Fibroblast of the conjunctiva (primary cell): ENCODE data around the gene ARID3A.

Experiments used
- DNase-seq: peaks from one replicate; pipeline ENCODE4 v3.0.0-alpha.2; 2010; ENCODE audit warnings: low read depth

ARID3A gene

DNA sequence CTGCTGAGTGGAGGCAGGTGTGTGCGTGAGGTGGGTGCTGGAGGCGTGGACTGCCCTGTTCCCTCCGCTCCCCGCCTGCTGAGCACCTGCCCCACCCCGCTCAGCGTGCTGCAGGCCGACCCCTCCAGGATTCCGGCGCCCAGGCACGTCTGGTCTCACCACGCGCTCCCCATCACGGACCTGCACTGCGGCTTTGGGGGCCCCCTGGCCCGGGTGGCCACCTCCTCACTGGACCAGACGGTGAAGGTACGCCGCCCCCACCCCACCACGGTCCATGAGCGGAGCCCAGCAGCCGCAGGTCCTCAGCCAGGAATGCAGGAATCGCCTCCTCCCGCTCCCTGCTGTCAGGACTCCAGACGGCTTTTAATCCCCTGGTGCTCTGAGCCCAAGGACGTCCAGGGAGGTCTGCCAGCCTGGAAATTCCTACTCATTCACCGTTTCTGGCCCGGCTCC lies 64.3 kb downstream of the ARID3A start:
- no peak for DNase-seq

DNA sequence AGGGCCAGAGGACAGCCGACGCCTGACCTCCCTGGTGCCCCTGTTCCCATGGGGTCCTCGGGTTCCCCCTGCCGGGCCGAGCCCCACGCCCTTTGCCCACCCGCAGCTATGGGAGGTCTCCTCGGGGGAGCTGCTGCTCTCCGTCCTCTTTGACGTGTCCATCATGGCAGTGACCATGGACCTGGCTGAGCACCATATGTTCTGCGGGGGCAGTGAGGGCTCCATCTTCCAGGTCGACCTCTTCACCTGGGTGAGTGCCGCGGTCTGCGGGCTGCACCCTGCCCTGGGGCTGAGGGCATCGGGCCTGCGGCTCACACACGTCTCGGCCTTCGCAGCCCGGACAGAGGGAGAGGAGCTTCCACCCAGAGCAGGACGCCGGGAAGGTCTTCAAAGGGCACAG lies 64.9 kb downstream of the ARID3A start:
- no peak for DNase-seq

DNA sequence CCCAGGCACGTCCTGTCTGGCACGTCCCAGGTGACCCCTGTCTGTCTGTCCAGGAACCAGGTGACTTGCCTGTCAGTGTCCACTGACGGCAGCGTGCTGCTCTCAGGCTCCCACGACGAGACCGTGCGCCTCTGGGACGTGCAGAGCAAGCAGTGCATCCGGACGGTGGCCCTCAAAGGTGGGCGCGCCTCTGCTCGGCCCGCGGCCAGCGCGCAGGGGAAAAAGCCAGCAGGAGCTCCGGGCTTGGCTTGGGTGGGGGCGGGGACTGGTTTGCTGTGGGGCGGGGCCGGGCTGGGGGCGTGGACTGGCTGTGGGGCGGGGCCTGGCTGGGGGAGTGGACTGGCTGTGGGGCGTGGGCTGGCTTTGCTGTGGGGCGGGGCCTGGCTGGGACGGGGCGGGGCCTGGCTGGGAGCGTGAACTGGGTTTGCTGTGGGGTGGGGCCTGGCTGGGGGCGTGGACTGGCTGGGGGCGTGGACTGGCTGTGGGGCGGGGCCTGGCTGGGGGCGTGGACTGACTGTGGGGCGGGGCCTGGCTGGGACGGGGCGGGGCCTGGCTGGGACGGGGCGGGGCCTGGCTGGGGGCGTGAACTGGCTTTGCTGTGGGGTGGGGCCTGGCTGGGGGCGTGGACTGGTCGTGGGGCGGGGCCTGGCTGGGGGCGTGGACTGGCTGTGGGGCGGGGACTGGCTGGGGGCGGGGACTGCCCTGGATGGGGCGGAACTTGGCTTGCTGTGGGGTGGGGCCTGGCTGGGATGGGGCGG lies 65.5 kb downstream of the ARID3A start:
- DNase-seq = no peak

DNA sequence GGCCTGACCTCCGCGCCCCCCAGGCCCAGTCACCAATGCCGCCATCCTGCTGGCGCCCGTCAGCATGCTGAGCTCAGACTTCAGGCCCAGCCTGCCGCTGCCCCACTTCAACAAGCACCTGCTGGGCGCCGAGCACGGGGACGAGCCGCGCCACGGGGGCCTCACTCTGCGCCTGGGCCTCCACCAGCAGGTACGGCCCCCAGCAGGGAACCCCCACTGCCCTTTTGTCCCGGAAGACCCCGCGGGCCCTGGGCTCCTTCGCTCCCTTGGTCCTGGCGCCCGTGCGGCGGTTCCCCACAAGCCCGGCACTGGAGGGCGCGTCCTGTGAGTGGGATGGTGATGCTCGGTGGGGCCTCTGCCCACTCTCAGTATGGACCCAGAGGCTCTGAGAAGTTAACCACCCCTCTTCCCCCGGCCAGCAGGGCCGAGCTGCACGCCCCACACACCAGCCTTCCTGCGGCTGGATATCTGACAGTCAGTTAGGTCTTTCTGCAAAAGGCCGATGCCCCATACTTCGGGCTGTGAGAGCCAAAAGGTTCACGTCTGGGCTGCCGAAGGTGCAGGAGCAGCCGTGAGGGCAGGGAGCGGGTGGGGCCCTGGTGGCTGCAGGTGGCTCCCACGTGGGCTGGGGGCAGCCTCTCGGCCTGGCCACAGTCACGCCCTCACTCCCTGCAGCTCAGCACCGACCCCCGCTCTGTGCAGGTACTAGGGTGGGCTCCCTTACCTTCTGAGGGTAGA lies 66.3 kb downstream of the ARID3A start:
- DNase-seq = no peak

DNA sequence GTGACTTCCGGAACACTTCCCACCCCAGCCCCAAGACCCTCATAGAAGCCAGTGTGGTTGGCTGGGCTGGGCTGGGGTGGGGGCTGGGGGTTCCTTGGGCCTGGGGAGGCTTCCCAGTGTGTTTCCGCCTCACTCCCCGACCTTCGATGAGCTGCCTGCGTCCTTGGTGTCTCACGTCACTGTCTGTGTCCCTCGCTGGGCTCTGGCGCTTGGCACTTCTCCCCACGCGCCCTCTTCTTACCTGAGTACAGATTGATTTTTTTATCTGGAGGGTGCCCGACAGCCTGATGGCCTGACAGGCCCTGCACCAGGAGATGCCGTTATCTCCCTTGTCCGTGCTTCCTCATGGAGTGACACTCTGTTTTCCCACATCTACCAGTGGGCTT lies 66.8 kb downstream of the ARID3A start:
- no peak for DNase-seq

DNA sequence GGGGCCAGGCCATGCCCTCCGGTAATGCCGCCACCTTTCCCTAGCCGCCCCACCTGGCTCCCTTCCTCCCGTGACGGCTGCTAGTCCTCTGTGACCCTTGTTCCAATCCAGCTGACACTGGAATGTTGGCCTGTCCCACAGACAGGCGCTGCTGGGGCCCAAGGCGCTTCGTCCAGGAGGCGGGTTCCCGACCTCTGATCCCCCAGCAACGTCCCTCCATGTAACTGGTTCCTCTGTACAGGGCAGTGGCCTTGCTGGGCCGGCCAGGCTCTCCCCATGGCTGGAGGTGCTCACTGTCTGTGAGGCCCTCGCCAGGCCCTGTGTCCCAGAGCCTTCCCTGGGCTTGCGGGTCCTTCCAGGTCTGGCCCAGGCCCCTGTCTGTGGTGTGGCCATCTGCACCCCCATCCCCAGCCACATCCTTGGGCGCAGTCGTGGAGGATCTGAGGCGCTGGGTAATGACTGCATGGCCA lies 67.6 kb downstream of the ARID3A start:
- no peak for DNase-seq

DNA sequence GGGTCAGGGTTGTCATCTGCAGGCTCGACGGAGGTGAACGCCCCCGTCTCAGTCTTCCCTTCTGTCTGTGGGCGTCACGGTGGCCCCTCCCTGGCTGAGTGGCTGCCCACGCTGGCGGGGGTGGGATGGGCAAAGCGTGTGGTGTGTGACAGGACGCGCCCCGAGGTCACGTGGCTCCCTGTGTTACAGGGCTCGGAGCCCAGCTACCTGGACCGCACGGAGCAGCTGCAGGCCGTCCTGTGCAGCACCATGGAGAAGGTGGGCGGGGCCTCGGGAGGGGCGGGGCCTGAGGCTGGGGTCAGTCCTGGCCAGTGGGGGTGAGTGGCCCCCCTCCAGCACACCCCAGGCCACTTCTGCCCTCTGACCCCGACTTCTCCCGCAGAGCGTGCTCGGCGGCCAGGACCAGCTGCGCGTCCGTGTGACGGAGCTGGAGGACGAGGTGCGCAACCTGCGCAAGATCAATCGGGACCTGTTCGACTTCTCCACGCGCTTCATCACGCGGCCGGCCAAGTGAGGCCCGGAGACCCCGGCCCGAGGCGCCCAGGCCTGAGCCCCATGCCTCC lies 68.1 kb downstream of the ARID3A start:
- no peak for DNase-seq

DNA sequence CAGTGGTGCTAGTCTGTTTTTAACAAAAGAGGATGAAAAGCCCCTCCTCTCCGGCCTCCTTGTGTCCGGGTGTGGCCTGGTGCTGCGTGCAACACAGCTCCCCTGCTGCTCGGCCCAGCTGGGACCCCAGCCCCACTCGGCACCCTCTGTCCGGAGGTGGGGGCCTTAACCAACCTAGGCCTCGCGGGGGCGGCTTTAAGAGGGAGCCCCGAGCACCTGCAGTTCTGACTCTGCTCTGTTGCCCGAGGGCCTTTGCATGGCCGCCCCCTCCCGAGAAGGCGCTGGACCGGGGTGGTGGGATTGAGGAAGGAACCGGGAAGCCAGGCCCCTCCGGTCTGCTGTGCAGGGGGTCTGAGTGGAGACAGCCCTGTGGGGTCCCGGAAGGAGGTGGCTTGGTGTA lies 68.7 kb downstream of the ARID3A start:
- DNase-seq = no peak

DNA sequence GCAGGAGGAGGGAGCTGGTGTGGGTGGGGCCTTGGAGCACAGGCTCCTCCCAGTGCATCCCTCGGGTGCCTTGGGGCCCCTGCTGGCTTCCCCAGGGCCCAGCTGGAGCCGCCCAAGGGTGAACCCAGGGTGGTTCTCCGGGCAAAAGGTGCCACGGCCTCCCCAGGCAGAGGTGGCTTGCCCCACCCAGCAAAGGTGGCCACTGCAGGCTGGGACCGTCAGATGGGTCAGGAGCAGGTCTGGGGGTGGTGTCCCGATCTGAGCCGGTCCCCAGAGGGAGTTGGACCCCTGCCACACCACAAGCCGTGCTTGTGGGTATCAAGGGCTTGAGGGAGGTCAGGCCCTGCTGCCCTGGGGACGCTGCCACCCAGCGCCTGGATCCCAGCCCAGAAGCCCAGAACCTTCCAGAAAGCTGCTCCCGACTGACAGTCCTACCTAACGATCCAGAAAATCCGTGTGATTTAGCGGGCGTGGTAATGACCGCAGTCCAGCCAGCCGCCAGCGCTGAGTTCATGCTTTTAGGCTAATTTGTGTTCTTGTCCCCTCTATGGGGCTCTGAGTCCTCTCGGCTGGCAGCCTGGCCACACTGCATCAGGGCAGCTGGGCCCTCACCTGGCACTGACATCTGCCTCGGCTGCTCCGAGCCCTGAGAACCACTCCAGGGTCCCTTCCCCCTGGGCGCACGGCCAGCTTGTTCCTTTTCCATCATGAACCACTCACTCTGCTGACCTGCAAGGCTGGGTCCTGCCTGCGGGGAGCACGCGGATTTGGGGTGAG lies 69.4 kb downstream of the ARID3A start:
- no peak for DNase-seq

DNA sequence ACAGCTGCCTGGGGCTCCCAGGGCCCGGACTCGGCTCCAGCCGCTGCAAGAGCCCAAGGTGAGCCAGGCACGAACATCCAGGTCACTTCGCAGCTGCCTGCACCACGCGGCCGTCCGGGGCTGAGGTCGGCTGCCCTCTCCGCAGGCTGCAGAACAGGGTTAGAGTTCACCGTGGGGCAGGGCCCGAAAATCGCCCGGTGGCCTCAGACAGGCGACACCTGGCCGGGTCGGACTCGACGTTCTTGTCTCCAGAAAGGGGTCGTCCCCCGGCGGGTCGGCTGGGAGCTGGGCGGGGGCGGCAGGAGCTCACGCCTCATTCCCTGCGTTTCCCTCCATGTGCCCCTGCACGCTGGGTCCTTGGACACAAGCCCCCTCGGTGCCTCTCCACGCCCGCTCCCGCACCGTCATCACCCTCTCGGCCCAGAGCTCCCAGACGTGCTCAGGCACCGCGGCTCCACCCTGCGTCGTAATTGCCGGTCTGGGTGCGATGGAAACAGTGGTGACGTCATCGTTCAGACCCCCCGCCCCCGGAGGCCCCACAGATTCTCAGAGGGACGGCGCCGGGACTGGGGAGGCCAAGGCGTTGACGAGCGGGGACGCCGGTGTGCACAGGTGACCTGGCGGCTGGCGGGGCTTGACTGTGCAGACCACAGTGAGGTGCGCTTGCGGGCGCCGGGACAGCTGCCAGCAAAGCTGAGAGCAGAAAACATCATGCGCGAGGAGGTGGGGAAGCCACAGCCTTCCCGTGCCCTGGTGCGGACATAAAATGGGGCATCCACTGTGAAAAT lies 70.4 kb downstream of the ARID3A start:
- no peak for DNase-seq

DNA sequence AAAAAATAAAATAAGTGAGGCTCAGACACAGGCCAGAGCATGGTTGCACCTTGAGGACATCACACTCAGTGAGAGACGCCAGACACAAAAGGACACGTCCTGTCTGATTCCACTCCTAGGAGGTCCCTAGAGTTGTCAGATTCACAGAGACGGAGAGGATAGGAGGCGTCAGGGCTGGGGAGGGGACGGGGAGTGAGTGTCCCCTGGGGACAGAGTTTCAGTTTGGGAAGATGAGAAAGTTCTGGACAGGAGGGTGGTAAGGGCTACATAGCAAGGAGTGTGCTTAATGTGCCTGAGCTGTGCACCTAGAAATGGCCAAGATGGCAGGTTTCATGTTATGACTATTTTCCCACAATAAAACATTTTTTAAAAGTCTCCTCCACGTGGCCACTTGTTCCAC lies 72.2 kb downstream of the ARID3A start:
- no peak for DNase-seq

DNA sequence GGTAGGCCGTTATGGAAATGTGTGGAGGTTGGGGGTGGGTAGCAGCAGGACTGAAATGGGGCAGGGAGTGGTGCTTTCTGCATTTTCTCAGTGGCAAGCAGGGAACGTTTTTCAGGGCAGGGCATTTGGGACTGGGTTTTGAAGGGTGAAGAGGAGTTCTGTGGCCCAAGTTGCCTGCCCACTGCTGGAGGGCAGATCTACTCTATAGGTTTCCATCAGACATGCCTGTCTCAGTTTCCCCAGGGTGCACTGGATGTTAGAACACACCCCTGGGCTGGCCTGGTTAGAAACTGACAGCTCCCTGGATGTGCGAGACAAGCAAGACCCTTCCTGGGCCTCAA lies 73.5 kb downstream of the ARID3A start:
- no peak for DNase-seq

DNA sequence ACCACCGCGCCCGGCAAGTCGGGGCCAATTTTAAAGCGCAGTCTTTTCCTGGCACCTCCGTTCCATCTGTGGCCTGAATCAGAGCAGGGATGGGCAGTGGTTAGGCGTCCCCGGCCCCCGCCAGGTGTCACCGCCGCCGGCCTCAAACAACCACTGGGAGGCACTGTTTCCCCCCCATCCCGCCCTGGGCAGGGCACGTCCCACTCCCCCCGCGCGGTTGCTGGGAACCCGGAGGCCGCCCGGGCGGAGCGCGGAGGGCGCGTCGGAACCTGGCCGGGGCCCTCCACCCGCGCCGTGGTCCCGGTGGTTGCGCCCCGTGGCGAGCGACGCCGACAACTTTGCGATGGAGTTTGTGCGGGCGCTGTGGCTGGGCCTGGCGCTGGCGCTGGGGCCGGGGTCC lies 74.3 kb downstream of the ARID3A start, which contains the start of gene GRIN3B:
Gene GRIN3B (plus strand): TSS at position 325 of the 400 bp plus-strand sequence. CDS start 19 bp downstream, at position 344.
- DNase-seq = no peak

DNA sequence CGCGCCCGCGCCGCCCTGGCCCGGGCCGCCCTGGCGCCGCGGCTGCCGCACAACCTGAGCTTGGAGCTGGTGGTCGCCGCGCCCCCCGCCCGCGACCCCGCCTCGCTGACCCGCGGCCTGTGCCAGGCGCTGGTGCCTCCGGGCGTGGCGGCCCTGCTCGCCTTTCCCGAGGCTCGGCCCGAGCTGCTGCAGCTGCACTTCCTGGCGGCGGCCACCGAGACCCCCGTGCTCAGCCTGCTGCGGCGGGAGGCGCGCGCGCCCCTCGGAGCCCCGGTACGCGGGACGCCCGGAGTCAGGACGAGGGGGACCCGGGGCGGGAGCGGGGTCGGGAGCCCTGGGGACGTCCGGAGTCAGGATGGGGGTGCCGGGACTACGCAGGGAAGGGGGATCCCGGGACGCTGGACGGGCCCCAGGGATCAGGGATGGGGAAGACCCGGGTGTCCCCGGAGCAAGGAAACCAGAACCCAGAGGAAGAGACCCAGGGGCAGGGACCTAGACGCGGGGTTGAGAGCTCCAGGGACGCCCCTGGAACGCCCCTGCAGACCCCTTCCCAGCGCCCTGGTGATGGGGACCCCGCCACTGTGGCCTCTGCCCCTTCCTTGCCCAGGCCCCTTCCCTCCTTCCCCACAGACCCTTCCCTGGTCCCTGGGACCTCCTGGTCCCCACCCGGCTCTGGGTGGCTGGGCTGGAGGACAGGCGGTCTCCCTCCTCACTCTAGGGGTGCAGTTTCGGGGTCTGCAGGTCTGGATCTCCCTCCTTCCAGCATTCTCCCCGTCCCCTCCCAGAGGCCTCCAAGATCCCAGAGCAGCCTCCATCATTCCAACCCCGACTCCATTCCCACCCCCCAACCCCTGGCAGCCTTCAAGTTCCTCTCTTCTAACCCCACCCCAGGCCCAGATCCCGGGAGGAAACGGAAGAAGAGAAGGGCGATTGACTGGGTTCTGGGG lies 75.0 kb downstream of the ARID3A start:
- no peak for DNase-seq

DNA sequence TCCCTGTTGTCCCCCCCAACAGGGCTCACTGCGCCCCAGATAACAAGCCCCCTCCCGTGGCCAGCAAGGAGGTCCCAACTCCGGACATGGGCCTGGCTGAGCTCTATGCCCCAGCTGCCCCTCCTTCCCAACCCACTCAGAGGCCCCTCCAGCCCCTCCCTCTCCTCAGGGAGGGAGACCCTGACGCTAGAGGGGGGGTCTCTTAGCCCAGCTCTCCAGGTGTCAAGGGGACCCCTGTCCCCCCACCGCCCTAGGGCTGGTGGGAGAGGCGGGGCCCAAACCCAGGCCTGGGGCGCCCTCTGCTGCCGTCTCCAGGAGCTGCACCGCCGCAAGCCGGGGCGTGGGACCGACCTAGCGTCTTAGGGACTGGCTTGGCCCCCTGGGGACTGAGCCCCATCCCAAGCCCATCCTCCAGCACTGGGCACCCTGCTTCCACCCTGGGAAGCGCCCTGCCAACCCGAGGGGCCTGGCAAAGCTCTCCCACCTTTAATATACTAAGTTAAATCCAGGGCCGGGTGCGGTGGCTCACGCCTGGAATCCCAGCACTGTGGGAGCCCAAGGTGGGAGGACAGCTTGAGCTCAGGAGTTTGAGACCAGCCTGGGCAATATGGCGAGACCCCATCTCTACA lies 75.8 kb downstream of the ARID3A start:
- DNase-seq = no peak

DNA sequence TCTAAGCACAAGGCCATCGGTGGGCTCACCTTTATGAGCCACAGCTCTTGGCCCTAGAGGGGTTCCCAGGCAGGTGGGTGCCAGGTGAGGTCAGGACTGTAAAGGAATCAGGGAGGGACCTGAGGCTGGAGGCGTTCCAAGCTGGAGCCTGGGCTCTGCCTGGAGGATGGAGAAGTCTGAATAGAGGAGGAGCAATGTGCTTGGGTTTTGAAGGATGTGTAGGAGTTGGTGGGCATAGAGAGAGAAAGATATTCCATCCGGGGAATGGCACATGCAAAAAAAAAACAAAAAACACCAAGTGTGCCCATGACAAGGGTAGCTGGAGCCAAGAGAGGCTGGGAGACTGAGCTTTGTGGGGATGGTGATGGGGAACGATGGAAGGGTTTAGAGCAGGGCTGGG lies 76.8 kb downstream of the ARID3A start:
- no peak for DNase-seq

DNA sequence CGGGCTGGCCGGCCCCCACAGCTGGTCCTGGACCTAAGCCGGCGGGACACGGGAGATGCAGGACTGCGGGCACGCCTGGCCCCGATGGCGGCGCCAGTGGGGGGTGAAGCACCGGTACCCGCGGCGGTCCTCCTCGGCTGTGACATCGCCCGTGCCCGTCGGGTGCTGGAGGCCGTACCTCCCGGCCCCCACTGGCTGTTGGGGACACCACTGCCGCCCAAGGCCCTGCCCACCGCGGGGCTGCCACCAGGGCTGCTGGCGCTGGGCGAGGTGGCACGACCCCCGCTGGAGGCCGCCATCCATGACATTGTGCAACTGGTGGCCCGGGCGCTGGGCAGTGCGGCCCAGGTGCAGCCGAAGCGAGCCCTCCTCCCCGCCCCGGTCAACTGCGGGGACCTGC lies 77.4 kb downstream of the ARID3A start:
- DNase-seq = no peak

DNA sequence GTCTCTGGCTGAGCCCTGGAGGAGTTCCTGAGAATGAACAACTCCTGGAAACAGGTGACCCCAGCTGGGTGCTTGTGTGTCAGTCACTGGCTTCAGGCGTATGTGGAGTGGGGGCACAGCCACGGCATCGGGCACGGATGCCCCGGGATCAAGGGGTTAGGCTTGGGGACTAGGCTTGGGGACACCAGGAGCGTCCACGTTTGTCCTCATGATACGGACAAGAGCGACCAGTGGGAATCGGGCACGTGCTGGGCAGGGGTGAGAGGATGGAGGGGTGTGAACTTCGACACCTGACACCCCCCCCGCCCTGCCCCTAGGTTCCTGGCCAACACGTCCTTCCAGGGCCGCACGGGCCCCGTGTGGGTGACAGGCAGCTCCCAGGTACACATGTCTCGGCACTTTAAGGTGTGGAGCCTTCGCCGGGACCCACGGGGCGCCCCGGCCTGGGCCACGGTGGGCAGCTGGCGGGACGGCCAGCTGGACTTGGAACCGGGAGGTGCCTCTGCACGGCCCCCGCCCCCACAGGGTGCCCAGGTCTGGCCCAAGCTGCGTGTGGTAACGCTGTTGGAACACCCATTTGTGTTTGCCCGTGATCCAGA lies 78.5 kb downstream of the ARID3A start:
- DNase-seq = no peak

DNA sequence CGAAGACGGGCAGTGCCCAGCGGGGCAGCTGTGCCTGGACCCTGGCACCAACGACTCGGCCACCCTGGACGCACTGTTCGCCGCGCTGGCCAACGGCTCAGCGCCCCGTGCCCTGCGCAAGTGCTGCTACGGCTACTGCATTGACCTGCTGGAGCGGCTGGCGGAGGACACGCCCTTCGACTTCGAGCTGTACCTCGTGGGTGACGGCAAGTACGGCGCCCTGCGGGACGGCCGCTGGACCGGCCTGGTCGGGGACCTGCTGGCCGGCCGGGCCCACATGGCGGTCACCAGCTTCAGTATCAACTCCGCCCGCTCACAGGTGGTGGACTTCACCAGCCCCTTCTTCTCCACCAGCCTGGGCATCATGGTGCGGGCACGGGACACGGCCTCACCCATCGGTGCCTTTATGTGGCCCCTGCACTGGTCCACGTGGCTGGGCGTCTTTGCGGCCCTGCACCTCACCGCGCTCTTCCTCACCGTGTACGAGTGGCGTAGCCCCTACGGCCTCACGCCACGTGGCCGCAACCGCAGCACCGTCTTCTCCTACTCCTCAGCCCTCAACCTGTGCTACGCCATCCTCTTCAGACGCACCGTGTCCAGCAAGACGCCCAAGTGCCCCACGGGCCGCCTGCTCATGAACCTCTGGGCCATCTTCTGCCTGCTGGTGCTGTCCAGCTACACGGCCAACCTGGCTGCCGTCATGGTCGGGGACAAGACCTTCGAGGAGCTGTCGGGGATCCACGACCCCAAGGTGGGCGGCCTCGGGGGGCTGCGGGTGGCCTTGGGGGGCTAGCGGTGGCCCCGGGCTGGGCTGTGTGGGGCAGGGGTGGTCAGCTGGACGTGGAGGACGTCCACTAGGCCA lies 79.2 kb downstream of the ARID3A start:
- DNase-seq = no peak
